Stimulated activated CD4-positive, alpha-beta T cell treated with anti-CD3 and anti-CD28 coated beads, Interleukin-1b, Interleukin-23, amount 100 ng/mL, for 48 hours (primary cell): ENCODE measurements around the gene MOCS3.
A peak's percentile ranks its signal among the peaks of the same experiment; 100 is the strongest.

Source experiments
- DNase-seq: peaks from one replicate; pipeline ENCODE4 v3.0.0-alpha.2; 2020

The MOCS3 gene

DNA sequence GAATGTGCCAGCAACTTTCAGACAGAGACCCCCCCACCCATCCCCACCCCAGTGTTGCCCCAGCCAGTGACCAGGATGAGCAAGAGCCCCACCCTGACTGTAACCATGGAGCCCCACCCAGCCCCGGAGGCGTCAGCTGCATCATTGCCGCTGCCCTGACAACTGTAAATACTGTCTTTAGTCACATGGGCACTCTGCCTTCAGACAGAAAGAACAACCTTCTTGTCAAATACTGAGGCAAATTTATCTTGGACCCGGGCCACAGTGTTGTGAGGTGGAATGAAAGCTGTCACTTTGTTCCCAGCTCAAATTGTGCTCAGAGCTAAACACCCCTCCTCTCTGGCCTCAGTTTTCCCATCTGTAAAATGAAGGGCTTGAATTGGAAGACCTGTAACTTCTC lies 23.7 kb downstream of the MOCS3 start:
- DNase-seq, result no peak

DNA sequence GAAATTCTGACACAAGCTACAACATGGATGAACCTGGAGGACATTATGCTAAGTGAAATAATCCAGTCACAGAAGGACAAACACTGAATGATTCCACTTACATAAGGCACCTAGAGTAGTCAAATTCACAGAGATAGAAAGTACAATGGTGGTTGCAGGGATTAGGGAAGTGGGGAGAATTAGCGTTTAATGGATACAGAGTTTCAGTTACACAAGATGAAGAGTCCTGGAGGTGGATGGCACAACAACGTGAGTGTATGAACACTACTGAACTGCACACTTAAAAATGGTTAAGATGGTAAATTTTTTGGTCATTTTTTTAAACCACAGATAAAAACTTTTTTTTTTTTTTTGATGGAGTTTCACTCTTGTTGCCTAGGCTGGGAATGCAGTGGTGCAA lies 24.7 kb downstream of the MOCS3 start:
- DNase-seq, result no peak

GRCh38 chr20:50987493-50988210 lies 29.0 kb downstream of the MOCS3 start:
- peak; percentile 46 for DNase-seq

- no peak for DNase-seq
Measured at GRCh38 chr20:50991076-50991475, 32.5 kb downstream of the MOCS3 start.

- no peak for DNase-seq
Measured at GRCh38 chr20:50992336-50992732, 33.7 kb downstream of the MOCS3 start.

DNA sequence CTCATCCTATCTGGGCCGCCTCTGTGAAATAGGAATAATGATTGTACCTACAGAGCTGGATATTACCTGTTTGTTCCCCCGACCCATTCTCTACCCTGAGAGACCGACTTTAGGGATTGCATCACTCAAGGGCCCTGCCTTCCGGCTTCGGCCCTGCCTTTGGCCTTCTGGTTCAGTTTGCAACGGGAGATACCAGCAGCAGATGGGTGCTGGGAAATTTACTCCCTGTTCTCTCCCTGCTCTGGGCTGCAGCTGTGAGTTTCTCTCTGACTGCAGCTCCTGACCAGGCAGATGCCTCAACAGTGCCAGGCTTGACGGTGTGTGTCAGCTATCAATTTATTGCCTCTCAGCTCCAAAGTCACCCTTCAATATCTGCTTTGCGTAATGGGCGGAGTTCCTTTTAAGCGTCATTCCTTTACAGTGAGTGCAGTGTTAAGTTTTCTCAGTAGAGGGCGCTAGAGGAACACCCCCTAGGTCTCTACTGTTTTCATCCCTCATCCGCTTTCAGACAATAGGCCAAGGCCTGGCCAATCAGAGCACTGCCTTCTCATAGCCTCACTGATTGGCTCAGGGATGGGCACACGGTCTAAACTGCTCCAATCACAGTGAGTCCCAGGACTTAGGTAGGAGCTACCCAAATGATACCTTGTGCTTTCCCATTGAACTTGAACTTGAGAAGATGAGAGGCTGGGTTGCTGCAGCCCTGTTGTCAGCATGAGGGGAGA lies 34.3 kb downstream of the MOCS3 start:
- peak; percentile 79 for DNase-seq

GRCh38 chr20:50993876-50994275 lies 35.3 kb downstream of the MOCS3 start:
- no peak for DNase-seq

DNA sequence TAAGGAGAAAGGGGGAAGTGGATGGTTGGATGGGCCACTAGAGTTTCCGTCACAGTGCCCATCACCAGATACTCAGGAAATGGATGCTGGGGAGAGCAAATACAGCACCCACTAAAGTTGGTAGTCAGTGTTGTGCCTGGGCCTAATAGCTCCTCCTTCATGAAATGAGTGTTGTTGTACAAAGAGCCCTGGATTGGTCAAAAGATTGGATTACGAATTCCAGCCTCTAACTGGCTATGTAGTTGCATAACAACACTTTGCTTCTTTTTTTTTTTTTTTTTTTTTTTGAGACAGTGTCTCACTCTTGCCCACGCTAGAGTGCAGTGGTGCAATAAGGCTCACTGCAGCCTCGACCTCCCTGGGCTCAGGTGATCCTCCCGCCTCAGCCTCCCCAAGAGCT lies 36.9 kb downstream of the MOCS3 start:
- no peak for DNase-seq

- no peak for DNase-seq
Measured at GRCh38 chr20:50996901-50997865, 38.6 kb downstream of the MOCS3 start.

DNA sequence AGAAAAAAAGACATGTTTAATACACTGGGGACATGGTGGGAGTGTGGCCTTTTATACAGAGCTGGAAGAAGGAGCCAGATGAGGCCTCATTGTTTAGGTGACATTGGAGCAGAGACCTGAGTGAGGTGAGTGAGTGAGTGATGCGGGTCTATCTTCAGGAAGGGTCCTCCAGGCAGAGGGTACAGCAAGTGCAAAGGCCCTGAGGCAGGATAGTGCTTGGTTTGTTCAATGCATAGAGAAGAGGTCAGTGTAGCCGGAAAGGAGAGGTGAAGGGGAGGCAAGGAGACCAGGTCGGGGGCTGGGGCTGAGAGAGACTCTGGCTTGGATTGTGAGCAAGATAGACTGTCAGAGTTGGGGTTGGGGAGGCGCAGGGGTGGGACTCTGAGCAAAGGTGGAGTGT lies 40.7 kb downstream of the MOCS3 start:
- no peak for DNase-seq

- DNase-seq, result peak; percentile 24
Measured at GRCh38 chr20:51001430-51002265, 43.0 kb downstream of the MOCS3 start.

- DNase-seq, result no peak
Measured at GRCh38 chr20:51002633-51003032, 44.0 kb downstream of the MOCS3 start.

- DNase-seq, result no peak
Measured at GRCh38 chr20:51003753-51004152, 45.1 kb downstream of the MOCS3 start.

GRCh38 chr20:51004305-51004727 lies 45.7 kb downstream of the MOCS3 start:
- DNase-seq, result no peak

DNA sequence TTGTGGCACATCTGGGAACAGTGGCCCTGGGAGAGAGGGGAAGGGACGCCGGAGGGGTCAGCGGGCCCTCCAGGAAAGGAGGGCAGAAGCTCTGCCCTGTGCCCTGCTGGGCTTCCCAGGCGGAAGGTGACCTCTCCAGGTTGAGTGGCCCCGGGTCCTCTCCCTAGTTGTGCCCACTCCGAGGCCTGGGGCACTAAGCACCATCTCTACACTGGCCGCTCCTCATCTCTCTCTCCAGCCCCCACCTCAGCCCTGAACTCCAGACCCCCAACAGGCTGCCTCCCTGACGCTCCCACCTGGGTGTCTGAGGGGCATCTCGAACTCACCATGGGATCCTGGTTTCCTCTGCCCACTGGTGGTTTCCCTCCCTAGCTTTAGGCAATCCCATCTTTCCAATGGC lies 46.2 kb downstream of the MOCS3 start:
- DNase-seq, result no peak

DNA sequence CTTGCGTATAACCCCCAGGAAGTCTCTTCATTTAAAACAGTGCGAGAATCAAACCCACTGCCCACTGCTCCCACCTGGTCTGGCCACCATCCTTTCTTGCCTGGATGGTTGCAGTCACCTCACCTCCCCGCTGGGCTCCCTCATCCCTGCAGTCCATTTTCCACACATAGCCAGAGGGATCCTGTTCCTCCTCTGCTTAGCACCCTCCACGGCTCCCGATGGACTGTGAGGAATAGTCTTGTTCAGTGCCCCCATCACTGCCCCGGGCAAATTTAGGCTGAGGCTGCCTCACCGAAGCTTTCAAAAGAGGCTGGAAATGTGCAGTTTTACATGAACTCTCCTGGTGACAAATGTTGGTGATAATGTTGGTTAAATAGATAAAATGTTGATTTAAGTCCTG lies 46.6 kb downstream of the MOCS3 start:
- no peak for DNase-seq

- no peak for DNase-seq
Measured at GRCh38 chr20:51008718-51009117, 50.1 kb downstream of the MOCS3 start.

- DNase-seq, result no peak
Measured at GRCh38 chr20:51009303-51010042, 50.9 kb downstream of the MOCS3 start.

- no peak for DNase-seq
Measured at GRCh38 chr20:51010043-51010365, 51.4 kb downstream of the MOCS3 start.

GRCh38 chr20:51010932-51011331 lies 52.3 kb downstream of the MOCS3 start:
- no peak for DNase-seq

DNA sequence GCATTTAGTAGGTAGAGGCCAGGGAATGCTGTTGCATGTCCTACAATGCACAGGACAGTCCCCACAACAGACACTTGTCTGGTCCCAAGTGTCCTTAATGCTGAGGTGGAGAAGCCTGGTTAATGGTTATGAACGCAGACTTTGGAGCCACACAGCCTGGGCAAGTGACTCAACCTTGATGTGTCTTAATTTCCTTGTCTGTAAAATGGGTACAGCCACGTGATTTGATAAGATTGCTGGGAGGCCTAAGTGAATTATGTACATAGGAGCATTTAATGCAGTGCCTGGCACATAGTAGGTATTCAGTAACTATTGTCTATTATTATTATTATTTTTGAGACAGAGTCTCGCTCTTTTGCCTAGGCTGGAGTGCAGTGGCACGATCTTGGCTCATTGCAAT lies 52.9 kb downstream of the MOCS3 start:
- no peak for DNase-seq

- DNase-seq, result no peak
Measured at GRCh38 chr20:51012357-51012756, 53.7 kb downstream of the MOCS3 start.
